ENCODE data around the gene PHACTR1.

PHACTR1 gene

GRCh38 chr6:12826584-12826983, 110.0 kb downstream of the PHACTR1 start:
- no peak for DNase-seq (ENCODE audit: low read depth)
- no peak overlapping the region for H3K4me3 ChIP-seq (ENCODE audit: low read length)
- TF ChIP-seq CTCF (conservative IDR thresholded peaks at IDR 0.05; ENCODE audit: low read depth, low read length) = no peak

- TF ChIP-seq CTCF (conservative IDR thresholded peaks at IDR 0.05; ENCODE audit: low read depth, low read length) = no peak
- no peak for DNase-seq (ENCODE audit: low read depth)
- no peak overlapping the region for H3K4me3 ChIP-seq (ENCODE audit: low read length)
Measured at GRCh38 chr6:12827921-12828320, 111.4 kb downstream of the PHACTR1 start.

- no peak overlapping the region for H3K4me3 ChIP-seq (ENCODE audit: low read length)
- no peak for TF ChIP-seq CTCF (conservative IDR thresholded peaks at IDR 0.05; ENCODE audit: low read depth, low read length)
- DNase-seq (ENCODE audit: low read depth) = no peak
Measured at GRCh38 chr6:12832226-12832735, 115.7 kb downstream of the PHACTR1 start.

GRCh38 chr6:12836009-12836408, 119.4 kb downstream of the PHACTR1 start:
- DNase-seq (ENCODE audit: low read depth) = no peak
- no peak overlapping the region for H3K4me3 ChIP-seq (ENCODE audit: low read length)
- no peak for TF ChIP-seq CTCF (conservative IDR thresholded peaks at IDR 0.05; ENCODE audit: low read depth, low read length)

GRCh38 chr6:12841619-12842018, 125.1 kb downstream of the PHACTR1 start:
- DNase-seq (ENCODE audit: low read depth) = no peak
- TF ChIP-seq CTCF (conservative IDR thresholded peaks at IDR 0.05; ENCODE audit: low read depth, low read length) = no peak
- H3K4me3 ChIP-seq (ENCODE audit: low read length) = no peak overlapping the region

- DNase-seq (ENCODE audit: low read depth) = no peak
- no peak for TF ChIP-seq CTCF (conservative IDR thresholded peaks at IDR 0.05; ENCODE audit: low read depth, low read length)
- H3K4me3 ChIP-seq (ENCODE audit: low read length) = no peak overlapping the region
Measured at GRCh38 chr6:12842114-12842513, 125.5 kb downstream of the PHACTR1 start.

- TF ChIP-seq CTCF (conservative IDR thresholded peaks at IDR 0.05; ENCODE audit: low read depth, low read length) = no peak
- no peak for DNase-seq (ENCODE audit: low read depth)
- H3K4me3 ChIP-seq (ENCODE audit: low read length) = no peak overlapping the region
Measured at GRCh38 chr6:12842658-12843057, 126.1 kb downstream of the PHACTR1 start.
